Measurements from ENCODE around the gene CYP27C1.

GRCh38 chr2:127149384-127149783, 70.7 kb downstream of the CYP27C1 start:
- no peak for TF ChIP-seq EP300 (IDR thresholded peaks at IDR 0.05)
- TF ChIP-seq, protein P1, sequence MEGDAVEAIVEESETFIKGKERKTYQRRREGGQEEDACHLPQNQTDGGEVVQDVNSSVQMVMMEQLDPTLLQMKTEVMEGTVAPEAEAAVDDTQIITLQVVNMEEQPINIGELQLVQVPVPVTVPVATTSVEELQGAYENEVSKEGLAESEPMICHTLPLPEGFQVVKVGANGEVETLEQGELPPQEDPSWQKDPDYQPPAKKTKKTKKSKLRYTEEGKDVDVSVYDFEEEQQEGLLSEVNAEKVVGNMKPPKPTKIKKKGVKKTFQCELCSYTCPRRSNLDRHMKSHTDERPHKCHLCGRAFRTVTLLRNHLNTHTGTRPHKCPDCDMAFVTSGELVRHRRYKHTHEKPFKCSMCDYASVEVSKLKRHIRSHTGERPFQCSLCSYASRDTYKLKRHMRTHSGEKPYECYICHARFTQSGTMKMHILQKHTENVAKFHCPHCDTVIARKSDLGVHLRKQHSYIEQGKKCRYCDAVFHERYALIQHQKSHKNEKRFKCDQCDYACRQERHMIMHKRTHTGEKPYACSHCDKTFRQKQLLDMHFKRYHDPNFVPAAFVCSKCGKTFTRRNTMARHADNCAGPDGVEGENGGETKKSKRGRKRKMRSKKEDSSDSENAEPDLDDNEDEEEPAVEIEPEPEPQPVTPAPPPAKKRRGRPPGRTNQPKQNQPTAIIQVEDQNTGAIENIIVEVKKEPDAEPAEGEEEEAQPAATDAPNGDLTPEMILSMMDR (IDR thresholded peaks at IDR 0.05): no peak
